Fibroblast of upper back skin (primary cell): Measurements from ENCODE around the gene TMEM43.

Source experiments
- DNase-seq: peaks from one replicate; pipeline ENCODE4 v3.0.0-alpha.2; 2013

Gene TMEM43

DNA sequence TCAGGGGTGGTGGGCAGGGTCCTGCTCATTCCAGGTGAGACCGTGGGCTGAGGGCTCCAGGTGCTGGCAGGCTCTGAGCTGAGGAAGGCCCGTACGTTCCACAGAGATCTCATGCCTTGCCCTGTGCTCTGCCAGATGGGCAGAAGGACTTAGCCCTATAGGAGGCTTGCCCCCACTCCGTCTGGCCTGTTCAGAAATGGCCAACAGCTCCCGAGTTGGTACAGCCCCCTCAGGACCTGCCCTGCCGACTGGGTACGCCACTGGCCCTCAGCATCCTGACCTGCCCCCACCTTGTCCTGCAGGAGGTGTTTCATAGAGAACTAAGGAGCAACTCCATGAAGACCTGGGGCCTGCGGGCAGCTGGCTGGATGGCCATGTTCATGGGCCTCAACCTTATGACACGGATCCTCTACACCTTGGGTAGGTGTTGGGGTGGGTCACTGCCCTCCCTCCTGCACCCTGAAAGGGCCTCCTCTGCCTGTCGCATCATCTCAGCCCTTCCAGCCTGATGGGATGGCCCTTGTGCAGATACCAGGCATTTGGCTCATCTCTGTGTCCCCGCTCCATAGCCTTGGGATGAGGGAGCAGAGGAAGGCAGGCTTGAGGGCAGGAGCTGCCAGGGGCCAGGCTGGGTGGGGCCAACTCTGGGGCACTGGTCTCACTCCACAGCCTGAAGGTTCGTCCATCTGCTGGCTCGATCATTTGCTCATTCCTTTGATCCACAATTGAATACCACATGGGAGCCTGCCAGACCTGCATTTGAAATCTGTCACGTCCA, 14.2 kb downstream of the TMEM43 start:
- no peak for DNase-seq

DNA sequence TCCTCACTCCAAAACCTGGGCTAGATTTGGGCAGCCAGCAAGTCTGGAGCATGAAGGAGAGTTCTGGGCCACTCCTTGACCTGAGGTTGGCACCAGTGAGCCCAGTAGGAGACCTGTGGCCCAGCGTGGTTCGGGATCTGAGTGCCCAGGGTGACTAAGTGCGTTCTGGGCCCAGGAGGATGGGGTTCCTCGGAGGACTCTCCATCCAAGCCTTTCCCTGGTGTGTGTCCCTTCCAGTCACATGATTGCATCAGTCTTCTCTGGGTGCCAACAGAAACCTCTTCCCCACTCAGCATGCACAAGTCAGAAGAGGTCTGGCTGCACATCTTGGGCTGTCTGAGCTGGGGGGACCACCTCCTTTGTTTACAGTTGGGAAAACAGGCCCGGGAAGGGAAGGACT, 14.9 kb downstream of the TMEM43 start:
- no peak for DNase-seq

- no peak for DNase-seq
These were observed 15.8 kb downstream of the TMEM43 start for GRCh38 chr3:14140668-14141067.

- DNase-seq: no peak
These were observed 16.3 kb downstream of the TMEM43 start for GRCh38 chr3:14141144-14141543.

DNA sequence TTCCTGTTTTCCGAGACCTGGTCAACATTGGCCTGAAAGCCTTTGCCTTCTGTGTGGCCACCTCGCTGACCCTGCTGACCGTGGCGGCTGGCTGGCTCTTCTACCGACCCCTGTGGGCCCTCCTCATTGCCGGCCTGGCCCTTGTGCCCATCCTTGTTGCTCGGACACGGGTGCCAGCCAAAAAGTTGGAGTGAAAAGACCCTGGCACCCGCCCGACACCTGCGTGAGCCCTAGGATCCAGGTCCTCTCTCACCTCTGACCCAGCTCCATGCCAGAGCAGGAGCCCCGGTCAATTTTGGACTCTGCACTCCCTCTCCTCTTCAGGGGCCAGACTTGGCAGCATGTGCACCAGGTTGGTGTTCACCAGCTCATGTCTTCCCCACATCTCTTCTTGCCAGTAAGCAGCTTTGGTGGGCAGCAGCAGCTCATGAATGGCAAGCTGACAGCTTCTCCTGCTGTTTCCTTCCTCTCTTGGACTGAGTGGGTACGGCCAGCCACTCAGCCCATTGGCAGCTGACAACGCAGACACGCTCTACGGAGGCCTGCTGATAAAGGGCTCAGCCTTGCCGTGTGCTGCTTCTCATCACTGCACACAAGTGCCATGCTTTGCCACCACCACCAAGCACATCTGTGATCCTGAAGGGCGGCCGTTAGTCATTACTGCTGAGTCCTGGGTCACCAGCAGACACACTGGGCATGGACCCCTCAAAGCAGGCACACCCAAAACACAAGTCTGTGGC, 16.9 kb downstream of the TMEM43 start:
- no peak for DNase-seq

DNA sequence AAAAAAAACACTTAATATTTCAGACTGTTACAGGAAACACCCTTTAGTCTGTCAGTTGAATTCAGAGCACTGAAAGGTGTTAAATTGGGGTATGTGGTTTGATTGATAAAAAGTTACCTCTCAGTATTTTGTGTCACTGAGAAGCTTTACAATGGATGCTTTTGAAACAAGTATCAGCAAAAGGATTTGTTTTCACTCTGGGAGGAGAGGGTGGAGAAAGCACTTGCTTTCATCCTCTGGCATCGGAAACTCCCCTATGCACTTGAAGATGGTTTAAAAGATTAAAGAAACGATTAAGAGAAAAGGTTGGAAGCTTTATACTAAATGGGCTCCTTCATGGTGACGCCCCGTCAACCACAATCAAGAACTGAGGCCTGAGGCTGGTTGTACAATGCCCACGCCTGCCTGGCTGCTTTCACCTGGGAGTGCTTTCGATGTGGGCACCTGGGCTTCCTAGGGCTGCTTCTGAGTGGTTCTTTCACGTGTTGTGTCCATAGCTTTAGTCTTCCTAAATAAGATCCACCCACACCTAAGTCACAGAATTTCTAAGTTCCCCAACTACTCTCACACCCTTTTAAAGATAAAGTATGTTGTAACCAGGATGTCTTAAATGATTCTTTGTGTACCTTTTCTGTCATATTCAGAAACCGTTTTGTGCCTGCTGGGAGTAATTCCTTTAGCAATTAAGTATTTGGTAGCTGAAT, 17.9 kb downstream of the TMEM43 start:
- DNase-seq: no peak

- peak; percentile 97 for DNase-seq
These were observed 18.7 kb downstream of the TMEM43 start for GRCh38 chr3:14143271-14144225.

- peak; percentile 98 for DNase-seq
These were observed 19.7 kb downstream of the TMEM43 start for GRCh38 chr3:14144423-14145075.

DNA sequence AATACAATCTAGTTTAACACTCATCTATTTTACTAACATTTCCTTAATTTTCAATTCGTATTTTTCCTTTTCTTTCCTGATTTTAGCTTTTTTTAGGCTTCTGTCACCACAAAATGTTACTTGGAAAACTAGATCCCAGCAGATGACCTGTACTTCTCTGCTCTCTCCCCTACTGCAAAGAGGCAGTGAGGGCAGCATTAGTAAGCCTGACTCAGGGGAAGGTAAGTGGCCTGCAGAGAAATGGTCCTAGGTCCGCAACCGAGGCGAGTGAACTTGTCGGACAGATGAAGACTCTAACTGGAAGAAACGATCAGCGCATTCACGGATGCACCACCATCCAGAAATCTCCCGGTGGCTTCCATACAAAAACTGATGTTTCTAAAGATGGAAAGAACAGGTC, 20.4 kb downstream of the TMEM43 start:
- DNase-seq: no peak

DNA sequence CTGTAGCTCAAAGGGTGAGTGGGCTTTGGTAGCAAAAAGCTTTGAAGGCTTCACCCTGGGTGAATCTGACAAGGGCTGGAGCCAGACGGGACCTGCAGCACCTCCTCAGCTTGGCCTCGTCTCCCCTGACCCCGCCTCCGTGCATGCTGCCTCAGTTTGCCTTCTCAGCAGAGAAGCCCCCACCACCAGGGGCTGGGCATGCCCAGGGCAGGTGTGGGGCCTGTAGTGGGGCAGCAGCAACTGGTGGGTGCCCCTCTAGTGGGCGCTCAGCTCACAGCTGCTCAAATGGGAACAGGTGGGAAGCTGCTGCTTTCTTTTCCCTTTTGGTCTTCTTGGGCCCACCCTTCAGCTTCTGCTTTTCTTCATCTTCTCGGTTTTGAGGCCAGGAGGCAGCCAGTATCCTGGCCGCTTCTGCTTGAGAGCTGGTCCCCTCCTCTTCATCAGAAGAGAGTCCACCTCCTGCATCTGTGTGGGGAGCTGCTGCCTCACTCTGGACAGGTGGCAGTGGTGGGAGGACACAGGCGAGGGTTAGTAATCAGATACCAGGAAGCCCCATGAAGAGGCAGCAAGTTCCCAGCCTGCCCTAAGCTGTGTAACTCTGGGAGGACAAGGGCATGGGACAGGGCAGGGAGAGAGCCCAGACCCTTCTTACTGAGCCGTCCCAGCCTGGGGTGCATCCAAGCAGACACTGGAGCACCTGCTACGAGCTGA, 21.0 kb downstream of the TMEM43 start:
- DNase-seq: no peak

GRCh38 chr3:14146381-14147065, 21.7 kb downstream of the TMEM43 start:
- DNase-seq: no peak

DNA sequence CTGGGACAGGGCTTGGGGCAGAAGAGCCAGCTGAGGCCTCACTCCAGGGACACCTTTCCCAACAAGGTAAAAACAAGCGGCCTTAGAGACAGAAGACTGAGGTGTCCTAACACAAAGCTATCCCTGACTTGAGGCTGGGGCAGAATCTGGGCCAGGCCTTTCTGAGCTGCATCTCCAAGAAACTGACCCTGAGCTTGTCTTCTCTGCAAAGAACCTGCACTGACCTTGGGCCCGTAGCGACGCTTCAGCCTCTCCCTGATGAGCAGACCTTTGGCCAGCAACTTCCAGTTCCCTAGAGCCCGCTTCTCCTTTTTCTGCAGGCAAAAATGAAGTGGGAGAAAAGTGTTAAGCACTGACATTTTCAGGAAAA, 22.2 kb downstream of the TMEM43 start:
- no peak for DNase-seq

DNA sequence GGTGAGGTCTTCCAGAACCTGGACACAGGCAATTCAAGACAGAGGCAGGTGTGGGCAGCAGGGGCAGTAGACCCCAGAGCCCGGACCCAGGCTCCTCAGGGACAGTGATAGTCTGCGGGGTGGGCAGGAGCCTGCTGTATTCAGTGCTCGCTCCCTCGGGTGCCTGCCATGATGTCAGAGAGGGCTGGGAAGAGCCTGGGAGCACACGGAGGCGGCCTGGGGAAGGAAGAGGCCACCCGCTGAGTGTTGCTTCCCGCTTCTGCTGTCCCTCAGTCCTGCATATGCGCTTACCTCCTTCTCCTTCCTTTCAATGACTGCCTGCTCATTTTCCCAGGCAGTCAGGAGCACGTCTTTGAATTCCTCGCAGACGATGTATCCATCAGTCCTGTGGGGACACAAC, 22.8 kb downstream of the TMEM43 start:
- DNase-seq: no peak

DNA sequence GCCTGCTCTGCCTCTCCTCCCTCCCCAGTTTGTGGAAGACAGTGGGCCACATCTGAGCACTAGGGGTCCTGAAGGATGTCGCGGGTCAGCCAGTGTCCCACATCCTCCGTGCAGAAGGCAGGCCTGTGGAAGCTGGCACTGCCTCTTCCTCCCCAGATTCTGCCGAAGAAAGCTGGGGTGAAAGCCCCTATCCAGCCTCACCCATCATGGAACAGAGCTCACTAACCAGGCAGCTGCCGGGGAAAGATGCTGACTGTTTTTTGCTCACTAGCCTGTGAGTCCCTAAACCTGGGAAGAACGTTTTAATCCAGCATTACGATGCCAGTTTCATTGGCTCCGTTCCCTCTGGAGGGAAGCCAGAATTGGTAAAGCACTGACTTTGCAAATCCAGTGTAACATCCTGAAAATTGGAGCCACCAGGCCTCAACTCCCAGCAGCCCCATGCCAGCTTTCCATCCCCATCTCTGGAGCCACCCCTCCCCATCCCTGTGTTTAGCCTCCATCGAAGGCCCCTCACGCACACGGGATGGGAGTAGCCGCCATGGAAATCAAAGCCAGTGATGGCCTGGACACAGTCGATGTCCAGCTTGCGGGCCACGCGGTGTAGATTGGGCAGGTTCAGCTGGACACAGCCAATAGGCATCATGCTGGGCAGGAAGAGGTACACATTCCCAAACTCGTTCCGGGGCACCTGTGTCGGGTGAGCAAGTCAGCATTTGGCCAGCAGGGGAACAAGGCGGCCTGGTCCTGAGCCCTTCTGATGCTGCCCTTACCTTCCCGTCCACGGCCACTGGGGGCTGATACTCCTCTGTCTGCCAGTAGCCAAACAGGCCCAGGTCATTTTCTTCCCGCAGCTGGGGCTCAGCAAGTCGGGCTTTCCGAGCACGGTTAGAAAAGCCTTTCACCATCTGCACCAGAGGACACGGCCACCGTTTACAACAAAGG, 23.5 kb downstream of the TMEM43 start:
- no peak for DNase-seq

DNA sequence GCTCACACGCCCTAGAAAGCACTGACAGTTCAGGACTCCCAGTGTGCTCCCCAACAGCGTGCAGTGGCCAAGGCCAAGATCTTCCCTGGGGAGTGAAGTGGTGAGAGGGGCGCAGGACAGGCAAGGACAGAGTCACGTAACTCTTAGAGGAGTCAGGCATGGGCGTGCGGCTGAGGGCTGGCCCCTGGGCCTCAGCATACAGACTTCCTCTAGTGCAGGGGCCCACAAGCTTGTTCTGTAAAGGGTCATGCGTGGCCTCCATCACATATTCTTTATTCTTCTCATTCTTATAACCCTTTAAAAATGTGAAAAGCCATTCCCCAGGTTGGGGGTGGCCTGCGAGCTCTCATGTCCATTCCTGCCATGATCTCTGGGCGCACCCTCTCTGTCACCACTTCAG, 25.2 kb downstream of the TMEM43 start:
- DNase-seq: no peak

DNA sequence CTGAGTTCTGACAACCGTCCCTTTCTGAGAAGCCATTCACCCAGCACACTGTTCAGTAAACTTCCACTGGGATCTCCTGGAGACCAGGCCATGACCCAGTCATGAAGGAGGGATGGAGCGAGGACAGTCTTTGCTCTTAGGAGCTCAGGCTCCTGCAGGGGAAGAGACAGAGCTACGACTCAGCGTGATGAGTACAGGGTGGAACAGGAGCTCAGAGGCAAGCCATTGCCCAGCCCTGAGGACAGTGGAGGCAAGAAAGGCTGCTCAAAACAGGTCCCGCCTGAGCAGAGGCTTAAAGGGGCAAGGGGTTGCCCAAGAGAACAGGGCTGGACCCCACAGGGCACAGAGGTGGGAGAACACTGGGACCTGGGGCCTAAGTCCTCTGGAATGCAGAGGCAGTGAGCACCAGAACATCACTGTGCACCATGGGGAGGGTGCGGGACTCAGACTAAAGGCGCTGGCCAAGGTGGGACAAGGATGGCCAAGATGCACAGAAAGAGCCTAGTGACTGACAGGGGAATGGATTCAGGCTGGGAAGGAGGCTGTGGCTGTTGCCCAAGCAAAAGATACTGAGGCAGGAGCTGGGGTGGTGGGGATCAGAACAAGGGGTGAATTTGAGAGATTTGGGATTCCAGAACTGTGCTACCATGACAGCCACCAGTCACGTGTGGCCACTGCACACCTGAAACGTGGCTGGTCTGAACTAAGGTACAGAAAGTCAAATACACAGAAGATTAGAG, 25.8 kb downstream of the TMEM43 start:
- no peak for DNase-seq

- DNase-seq: no peak
These were observed 26.7 kb downstream of the TMEM43 start for GRCh38 chr3:14151471-14152083.

GRCh38 chr3:14152233-14152962, 27.5 kb downstream of the TMEM43 start:
- DNase-seq: no peak
